Activated CD8-positive, alpha-beta memory T cell treated with anti-CD3 and anti-CD28 coated beads for 24 hours (primary cell): Measurements from ENCODE around the gene RYR3.

Source experiments
- DNase-seq: peaks from one replicate; pipeline ENCODE4 v3.0.0-alpha.2; 2020

The RYR3 gene

DNA sequence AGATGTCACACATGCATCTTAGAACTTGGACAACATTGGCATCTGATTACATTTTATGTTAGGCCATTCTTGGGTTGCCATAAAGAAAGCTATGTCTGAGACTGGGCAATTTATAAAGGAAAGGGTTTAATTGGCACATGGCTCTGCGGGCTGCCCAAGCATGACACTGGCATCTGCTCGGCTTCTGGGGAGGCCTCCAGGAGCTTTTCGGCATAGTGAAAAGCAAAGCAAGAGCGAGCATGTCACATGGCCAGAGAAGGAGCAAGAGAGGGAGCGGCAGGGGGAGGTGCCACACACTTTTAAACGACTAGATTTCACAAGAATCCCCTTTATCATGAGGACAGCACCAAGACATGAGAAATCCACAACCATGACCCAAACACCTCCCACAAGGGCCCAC lies 11.3 kb downstream of the RYR3 start:
- no peak for DNase-seq

DNA sequence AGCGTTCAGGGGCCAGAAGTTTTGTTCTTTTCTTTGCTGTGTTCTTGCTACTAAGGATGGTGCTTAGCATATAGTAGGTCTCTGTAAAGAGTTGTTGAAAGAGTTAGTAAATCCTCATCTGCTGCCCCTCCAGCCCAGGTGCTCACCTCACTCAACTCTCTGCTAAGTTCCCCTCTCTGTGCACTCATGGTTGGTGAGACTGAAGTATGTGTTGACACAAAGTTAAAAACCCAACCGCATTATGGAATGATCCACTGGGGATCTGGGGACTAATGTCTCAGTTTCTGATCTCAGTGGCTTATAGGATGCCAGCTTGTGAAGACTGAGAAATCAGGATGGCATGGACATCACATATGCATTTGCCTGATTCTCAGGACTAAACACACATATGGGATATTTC lies 13.8 kb downstream of the RYR3 start:
- DNase-seq: no peak

DNA sequence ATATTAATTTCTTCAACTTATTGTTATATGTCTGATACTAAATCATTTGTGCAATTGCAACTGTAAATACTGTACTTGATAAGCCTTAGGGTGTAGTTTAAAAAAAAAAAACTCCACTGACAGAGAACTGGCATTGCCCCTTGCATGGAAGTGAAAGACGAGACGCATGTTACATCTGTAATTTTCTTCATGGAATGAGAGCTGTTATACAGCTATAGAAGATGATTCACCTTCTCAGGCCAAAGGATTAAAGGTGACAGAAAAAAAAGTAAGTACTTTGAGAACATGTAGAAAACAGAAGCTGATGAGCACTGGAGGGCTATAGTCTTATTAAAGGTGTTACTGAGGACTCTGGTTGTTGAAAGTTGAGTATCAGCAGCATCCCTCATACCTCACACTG lies 16.1 kb downstream of the RYR3 start:
- no peak for DNase-seq

DNA sequence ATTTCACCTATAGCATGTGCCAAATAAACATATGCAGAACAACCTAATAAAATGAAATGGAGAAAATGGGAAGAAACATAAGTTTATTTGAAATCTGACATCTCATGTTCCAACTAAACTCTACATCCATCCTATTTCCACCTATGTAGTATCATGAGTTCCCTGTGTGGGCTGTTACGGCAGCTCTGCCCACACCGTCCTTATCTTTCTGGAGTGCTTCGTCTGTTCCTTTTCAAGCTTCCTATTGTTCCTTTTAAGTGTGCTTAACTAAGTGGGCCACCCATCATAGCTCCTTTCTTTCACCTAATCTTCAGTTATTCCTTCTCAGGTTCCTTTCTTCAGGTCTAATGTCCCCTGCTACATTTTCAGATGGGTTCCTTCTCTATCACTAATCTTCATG lies 17.3 kb downstream of the RYR3 start:
- no peak for DNase-seq

DNA sequence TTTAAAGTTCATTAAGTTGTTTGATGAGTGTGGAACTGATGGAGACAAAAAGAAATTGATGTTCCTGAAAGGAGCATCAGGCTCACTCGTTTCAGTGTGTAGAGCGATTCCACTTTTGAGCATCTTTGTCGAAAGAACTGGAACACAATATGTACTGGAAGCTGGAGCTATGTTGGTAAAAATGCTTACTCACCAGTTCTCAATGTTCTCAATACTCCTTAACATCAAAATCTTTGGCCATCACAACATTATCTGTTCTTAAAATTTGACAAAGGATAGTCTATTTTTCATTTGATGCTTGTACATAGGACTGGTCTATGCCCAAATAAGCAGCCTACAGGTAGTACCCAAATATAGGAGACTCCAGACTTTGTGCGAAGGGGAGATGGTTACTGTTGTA lies 18.7 kb downstream of the RYR3 start:
- DNase-seq: no peak

DNA sequence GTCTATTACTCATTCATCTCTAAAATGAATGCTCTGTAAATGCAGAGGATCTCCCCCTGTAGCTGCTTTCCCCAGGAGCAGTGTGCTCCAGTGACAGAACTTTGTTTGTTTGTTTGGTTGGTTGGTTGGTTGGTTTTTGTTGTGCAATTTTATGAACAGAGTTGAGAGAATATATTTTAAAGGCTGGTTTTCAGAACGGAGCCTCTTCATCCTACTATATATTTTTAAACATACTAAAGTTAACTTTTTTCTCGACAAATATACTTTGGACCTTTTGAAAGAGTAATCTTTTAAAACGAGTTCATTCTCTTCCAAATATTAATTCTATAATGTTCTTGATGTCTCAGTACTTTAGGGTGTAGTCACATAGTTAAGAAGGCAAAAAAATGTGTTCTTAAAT lies 20.2 kb downstream of the RYR3 start:
- DNase-seq: no peak

DNA sequence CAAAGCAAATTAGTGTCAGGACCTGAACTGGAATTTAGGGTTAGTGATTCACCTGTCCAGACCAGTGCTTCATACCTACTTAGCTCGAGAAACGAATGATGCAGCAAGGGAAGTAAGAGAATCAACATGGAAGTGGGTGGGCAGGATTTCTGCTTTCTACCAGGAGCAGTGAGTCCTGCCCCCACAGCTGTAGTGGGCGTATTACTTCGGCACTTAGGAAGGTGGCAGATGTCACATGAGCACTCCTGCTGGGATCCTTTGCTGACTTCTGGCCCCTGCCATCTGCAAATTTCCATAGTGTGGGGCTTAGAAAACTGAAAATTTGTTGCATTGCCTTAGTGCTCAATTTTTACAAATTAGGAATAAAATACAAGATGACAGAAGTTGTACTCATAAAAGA lies 31.2 kb downstream of the RYR3 start:
- DNase-seq: no peak

DNA sequence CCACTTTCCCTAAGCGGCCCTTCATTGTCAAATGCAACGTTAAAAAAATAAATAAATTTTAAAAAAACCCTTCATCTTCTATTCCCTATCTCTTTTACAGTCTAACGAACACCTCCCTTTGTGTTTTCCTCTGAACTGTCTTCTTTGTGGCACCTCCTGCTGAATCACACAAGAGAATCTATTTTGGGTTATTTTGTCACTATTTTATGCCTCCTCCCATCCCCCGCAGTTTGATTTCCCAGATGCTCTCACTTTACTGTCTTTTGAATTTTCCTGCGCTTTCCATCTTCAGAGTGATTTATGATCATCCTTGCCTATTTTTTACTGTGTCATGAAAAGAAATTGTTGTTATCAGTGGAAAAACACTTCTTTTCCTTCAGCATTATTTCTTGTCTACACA lies 32.5 kb downstream of the RYR3 start:
- DNase-seq: no peak

DNA sequence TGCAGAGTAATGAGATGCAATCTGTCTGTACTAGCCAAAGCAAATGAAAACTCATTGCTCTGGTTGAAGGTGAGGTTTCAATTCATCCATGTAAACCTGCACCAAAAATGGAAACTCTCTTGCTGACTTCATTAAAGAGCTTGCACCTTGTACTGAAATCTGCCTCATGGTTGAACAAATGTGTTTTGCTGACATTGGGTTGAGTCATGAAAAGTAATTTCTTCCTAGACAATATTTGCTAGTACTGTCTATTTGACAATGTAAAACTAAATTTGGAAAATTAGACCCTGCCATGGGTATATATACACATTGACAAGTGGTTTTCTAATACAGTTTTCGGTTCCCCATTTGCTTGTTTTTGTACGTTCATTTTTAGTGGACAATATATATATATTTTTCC lies 33.3 kb downstream of the RYR3 start:
- DNase-seq: no peak

DNA sequence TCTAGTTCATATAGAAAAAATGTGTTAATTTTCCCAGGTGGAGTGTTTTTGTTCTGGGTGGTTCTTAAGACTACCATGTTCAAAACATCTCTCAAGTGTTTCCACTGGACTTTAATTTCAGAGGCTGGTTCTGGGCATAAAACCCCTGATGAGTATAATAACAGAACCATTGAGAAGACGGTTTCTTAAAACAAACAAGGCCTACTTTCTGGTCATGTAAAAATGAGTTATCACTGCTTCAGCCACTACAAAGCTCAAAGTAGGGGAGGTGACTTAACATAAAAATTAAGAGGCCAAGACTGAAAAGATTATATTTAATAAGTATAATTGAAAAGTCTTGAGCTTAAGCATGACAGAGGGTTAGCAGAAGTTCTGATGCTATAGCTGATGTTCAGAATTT lies 33.8 kb downstream of the RYR3 start:
- no peak for DNase-seq

DNA sequence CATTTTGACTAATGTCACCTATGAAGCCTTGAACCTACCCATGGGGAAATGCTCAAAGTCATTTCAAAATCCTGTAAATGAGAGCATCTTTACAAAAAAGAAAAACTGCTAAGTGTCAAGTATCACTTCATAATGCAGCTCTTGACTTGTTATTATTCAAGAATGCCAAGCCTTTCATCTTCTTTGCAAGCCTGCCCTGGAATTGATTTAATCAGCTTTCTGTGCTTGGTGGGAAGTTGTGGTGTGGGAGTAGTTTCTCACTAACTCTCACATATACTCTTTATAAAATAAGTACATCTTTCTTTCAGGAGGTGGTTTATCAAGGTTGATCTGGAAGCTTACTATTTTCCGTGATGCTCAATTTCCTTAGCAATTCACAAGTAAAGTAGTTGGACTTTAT lies 43.6 kb downstream of the RYR3 start:
- DNase-seq: no peak

DNA sequence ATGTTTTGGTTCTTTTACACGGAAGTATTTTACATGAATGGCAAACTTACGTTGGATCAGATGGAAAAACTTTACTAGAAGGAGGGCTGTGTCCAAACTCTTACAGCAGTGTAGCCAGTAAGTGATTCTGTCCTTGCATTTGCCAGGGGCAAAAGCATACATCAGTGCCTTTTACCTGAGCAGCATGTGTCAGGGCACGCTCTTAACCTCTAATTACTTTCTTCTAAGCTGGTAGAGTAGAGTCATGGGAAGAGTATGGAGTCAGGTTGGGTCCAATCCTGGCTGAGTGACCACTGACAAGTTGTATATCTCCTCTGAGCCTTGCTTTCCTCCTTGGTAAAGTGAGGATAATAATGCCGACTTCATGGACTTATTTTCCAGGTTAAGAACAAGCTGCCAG lies 47.1 kb downstream of the RYR3 start:
- no peak for DNase-seq

DNA sequence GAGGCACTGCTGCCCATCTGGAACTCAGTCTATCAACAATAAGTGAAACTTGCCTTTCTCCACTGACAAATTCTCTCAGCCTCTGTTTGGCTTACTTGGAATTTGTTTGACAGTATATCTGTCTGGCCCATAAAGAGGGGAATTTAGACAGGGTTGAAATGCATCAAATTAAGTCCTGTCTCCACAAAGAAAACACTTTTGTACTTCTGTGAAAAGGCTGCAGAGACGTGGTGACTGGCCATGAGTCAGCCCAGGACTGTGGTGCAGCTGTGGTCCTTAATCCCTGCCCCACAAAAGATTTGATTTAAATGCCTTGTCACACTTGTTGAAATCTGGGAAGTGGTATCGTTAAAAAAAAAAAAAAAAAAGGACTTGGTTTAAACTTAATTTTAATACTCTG lies 47.5 kb downstream of the RYR3 start:
- DNase-seq: no peak

DNA sequence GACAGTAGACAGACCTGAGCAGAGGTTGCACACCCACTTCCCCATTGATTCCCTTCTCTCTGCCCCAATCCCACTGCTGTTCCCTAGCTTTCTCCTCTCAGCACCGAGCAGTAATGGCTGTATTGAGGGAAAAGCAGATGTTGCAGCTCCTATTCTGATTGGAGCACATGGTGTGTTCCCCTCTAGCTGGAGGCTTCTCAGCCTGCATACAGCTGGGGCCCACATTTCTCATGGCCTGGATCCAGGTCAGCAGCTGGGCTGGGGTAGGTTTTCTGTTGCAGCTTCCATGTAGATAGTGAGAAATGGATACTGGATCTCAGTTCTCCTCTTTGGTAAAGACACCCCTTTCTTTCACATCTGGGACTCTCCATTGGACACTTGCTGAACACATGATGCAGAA lies 50.1 kb downstream of the RYR3 start:
- DNase-seq: no peak

DNA sequence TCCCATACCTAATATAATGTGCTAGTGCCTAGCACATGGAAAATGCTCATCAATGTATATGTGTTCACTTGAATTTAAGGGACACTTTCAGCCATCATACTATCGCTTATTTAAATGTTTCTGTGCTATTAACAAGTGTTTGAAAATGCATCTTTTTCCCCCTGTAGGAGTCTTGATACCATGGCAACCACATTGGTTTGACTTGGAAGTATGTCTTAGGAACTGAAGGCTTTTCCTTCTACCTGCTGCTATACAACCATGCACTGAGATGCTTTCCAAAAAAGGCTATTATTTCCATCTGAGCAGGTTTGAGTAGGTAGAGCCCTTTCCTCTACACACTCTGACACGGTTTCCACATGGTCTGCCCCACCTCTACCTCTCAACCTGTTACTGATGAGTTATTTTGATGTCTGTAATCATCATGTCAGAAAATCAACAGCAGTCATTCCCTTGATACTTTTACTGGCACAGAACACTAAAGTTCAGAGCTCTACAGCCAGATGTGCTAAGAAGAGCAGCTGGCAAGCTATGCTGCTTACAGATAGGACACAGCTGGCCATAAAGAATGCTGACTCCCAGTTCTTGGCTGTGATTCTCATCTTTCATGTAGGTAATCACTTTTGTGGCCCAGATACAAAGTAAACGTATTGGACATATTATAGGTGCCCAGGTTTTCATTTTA lies 59.3 kb downstream of the RYR3 start:
- DNase-seq: no peak

DNA sequence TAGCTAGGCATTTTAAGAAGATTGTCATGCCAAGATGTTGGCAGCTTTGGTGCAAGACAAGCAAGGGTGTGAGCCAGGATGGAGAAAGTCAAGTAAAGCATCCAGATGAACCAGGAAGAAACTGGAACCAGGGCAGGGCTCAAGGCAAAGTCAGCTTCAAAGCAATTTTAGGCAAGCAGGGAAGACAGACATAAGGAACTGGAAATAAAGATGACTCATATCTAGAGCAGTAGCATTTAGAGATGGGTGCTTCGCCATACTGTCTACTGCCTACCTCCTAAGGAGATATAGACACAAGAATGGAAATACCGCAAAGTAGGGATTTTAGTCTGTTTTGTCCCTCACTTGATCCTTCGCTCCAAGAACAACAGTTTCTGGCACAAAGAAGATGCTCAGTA lies 59.9 kb downstream of the RYR3 start:
- DNase-seq: no peak

DNA sequence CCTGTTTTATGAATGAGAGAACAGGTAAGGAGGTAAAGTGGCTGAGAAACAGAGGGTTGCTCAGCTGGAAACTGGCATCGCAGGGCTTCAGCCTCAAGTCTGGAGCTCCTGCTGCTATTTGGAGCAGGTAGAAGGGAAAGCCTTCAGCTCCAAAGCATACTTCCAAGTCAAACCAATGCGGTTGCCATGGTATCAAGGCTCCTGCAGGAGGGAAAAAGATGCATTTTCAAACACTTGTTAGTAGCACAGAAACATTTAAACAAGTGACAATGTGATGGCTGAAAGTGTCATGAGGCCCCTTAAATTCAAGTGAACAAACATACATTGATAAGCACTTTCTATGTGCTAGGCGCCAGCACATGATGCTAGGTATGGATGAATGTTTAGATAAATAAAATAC lies 60.4 kb downstream of the RYR3 start:
- no peak for DNase-seq

DNA sequence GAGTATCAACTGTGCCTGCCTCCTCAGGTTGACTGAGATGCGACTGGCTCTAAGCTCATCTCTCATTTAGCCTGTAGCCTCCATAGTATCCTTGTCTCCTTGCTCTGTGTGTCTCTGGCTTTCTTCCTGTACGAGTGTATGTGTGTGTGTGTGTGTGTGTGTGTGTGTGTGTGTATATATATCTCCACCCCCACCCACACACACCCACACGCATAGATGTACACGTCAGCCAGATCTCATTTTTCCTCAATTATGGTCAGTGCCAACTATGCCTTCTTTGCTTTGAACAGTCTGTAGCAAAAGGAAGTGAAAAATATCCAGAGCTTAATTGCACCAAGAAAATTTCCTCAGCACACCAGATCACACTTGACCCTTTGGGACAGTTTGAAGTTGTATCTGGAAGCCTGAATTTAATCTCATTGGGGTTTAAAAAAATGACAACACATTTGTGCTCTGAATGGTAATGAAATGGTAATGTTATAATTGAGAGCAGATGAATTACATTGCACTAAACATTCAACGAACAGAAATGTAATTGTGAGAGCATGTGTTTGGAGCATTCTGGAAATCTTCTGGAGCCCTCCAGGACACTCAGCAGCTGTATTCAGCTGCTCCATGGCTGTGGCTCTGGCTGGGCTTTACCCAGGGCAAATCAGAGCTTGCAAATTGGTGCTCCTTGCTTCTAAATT lies 63.6 kb downstream of the RYR3 start:
- DNase-seq: no peak

DNA sequence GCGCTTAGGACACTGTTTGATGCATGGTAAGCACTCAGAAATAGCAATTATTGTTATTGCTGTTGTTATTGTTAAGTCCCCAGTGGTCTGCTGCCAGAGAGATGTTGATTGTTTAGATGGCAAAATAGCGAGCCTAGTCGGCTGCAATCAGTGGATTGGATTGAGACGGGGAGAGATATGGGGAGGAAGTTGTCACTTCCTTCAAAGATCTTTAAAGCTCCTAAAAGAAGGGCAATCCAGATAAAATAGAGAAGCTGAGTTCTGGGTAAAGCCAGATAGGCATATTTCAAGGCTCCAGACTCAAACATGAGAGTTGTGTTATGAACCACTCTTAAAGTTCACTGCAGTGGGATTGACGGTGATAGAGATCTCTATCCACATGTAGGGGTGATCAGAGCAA lies 64.5 kb downstream of the RYR3 start:
- DNase-seq: no peak

DNA sequence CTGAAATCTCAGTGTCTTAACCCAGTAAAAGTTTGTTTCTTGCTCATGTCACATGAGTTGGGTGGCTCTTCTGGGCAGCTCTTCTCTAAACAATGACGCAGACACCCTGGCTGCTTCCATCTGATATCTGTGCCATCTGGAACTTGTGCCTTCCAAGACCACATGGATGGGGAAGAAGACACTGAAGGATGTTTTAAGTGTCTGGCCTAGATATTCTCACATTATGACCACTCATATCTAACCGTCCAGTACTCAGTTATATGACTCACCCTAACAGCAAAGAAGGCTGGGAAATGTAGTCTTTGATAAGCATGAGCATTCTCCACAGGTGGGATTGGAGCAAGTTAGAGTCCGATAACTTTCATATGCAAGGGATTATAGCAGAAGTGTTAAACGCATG lies 66.4 kb downstream of the RYR3 start:
- DNase-seq: no peak

DNA sequence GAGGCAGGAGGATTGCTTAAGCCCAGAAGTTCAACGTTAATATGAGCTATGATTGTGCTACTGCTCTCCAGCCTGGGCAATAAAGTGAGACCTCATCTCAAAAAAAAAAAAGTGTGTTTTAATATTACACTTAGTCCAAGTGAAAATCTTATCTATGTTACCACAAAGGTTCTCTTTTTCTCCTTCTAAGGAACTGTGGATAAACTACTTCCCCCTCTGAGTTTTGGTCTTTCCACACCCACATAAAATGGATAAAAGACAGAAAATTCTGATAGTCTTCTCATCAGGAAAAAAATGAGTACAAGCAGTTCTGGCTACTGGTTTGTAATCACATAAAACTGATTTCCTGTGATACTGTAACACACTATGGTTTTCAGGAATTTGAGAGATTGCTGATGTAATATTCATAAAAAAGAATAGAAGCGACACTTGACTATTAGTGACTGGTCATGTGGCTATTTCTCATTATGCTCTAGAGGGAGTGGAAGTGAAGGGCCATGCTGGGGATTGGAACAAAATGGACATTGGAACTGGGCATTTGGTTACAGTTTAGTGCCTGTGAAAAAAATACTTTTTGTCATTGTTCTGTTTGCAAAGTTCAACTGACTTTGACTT lies 68.2 kb downstream of the RYR3 start:
- no peak for DNase-seq

DNA sequence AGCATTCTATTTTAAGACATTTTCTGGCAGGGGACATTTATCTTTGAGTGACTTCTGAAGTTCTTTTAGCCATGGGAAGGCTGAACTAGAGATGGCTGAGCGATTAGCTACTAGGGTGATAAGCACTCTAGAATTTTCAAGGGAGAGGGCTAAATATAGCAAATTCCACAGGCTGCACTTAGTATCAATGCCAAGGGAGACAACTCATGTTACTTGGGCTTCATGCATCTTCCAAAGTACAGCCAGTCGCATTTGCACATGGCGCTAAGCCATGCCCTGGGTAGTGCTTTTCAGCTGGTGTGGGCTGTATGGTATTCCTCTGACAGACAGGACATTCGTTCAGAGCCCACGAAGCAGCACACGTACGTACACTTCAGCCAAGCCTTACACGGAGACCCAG lies 69.6 kb downstream of the RYR3 start:
- no peak for DNase-seq

DNA sequence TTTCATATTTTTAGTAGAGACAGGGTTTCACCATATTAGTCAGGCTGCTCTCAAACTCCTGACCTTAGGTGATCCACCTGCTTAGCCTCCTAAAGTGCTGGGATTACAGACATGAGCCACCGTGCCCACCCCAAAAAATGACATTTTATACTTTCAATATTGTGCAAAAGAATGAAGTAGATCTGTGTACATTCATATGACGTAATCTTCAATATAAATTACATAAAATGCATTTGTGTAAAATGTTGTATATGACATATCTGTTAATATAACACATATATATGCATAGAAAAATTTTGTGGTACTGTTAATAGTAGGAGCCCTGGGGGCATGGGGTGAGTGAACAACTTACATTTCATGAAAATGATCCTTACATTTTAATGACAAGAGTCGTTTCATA lies 71.7 kb downstream of the RYR3 start:
- DNase-seq: no peak

DNA sequence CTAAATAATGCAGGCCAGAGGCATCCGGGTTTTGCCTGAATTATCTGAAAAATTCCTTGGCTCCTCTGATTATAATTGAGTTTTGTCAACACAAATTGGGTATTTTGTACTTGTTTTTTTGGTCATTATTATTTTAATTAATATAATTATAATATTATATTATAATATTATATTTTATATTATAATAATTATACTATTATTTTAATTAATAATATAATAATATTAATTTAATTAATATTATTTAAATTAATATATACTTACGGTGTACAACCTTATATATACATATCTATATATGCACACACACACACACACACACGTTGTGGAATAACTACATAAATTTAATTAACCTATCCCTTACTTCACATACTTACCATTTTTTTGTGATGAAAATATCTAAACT lies 73.5 kb downstream of the RYR3 start:
- DNase-seq: no peak

DNA sequence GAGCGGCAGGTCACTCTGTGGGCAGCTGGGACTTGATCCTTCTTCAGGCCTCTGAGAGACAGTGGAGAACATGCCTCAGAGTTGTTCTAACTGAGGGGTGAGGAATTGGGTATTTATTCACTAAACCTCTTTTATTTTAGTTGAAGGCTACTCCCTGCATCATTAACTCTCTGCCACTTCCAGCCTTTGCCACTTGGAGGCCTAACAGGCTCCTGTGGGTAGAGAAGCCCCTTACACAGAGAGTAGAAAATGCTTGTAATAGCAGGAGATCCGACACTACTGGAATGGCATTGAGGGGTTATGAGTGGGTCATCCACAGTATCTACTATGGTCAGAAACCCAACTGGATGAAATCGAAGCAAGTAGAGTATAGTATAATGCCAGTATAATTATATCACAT lies 81.7 kb downstream of the RYR3 start:
- DNase-seq: no peak
